IPS DF 6.9 (cell line): Measurements from ENCODE around the gene PCDHA3.
A peak's percentile ranks its signal among the peaks of the same experiment; 100 is the strongest.
"Not testable (repeated sequence)": the region's sequence is repeated elsewhere in the genome, so short reads cannot be mapped to it uniquely, and the experiment has no call there.

Experiments
- DNase-seq: peaks from one replicate; pipeline ENCODE4 v3.0.0-alpha.2; 2013; ENCODE audit warnings: low read depth, low spot score
- H3K27ac ChIP-seq: one replicate; pipeline ENCODE4 v1.5.1; 2013; ENCODE audit warnings: low read length, control low read depth
- H3K27me3 ChIP-seq: 2 replicates; pipeline ENCODE4 v1.6.1; 2013; ENCODE audit warnings: mild to moderate bottlenecking, low read length; ENCODE audit not compliant: control insufficient read depth, insufficient read depth
- H3K36me3 ChIP-seq: 2 replicates; pipeline ENCODE4 v1.6.1; 2013; ENCODE audit warnings: low read length; ENCODE audit not compliant: control insufficient read depth, insufficient read depth
- H3K4me1 ChIP-seq: 2 replicates; pipeline ENCODE4 v1.6.1; 2013; ENCODE audit warnings: low read length; ENCODE audit not compliant: control insufficient read depth, insufficient read depth
- H3K4me3 ChIP-seq: 2 replicates; pipeline ENCODE4 v1.5.1; 2013; ENCODE audit warnings: mild to moderate bottlenecking, low read length
- H3K9me3 ChIP-seq: 2 replicates; pipeline ENCODE4 v1.6.1; 2013; ENCODE audit warnings: low read length, inconsistent platforms; ENCODE audit not compliant: control insufficient read depth, insufficient read depth
- WGBS: extraction: QIAGEN DNeasy Blood & Tissue Kit; methylation state at CpG from one replicate; pipeline ENCODE4 v1.1.7; 2013; ENCODE audit warnings: mixed read lengths, missing lambda C conversion rate; ENCODE audit not compliant: insufficient read length, insufficient coverage; 5-methylcytosine and 5-hydroxymethylcytosine counted together

PCDHA3 gene

DNA sequence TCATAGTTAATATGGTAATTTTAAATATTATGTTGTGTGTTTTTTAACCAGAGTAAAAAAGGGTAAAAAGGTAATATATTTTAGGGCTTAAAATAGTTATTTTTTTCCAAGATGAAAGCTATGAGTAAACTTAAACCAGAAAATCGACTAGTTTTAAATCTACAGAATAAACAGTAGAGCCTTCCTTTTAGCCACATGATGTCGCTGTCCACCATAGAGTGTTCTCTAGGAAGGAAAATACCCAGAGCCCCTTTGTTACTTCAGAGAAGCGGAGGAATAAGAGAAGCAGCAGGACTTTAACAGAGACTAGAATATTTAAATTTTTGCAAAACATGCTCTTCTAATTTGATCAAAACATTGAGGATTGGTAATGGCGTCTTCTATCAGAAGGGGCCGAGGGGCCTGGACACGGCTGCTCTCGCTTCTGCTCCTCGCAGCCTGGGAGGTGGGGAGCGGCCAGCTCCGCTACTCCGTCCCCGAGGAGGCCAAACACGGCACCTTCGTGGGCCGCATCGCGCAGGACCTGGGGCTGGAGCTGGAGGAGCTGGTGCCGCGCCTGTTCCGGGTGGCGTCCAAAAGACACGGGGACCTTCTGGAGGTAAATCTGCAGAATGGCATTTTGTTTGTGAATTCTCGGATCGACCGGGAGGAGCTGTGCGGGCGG lies 6.1 kb upstream of the PCDHA3 start, which contains the start of gene PCDHA2:
Gene PCDHA2 (plus strand): TSS at position 258 of the 664 bp plus-strand sequence.
- no CpG with 5 or more reads among the region's 27 CpGs for WGBS

DNA sequence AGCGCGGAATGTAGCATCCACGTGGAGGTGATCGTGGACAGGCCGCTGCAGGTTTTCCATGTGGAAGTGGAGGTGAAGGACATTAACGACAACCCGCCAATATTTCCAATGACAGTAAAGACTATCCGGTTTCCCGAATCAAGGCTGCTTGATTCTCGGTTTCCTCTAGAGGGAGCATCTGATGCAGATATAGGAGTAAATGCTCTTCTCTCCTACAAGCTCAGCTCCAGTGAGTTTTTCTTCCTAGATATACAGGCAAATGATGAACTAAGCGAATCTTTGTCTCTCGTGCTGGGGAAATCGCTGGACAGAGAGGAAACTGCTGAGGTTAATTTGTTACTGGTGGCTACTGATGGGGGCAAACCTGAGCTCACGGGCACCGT lies 5.6 kb upstream of the PCDHA3 start:
- Histone ChIP-seq H3K27me3 (no peaks in the 10 kb centered on the region), H3K4me1 (no peaks in the 10 kb centered on the region), H3K36me3 (no peaks in the 10 kb centered on the region), H3K4me3 (peak overlapping the region; percentile 87; the same call in 1 of the 2 replicates), H3K27ac (no peak overlapping the region), H3K9me3 (no peaks in the 10 kb centered on the region)
- no CpG with 5 or more reads among the region's 15 CpGs for WGBS
- no peak for DNase-seq

More for the DNA sequence above, 6.1 kb upstream of the PCDHA3 start, which contains the start of gene PCDHA2:
- peak within 1 kb of the TSS; percentile 87 for H3K4me3 ChIP-seq
- no peaks in the 10 kb centered on the region for H3K4me1 ChIP-seq
- no peak within 1 kb of the TSS for H3K27ac ChIP-seq
- no peaks in the 10 kb centered on the region for H3K36me3 ChIP-seq
- no peaks in the 10 kb centered on the region for H3K9me3 ChIP-seq
- DNase-seq: no peak
- no peaks in the 10 kb centered on the region for H3K27me3 ChIP-seq

DNA sequence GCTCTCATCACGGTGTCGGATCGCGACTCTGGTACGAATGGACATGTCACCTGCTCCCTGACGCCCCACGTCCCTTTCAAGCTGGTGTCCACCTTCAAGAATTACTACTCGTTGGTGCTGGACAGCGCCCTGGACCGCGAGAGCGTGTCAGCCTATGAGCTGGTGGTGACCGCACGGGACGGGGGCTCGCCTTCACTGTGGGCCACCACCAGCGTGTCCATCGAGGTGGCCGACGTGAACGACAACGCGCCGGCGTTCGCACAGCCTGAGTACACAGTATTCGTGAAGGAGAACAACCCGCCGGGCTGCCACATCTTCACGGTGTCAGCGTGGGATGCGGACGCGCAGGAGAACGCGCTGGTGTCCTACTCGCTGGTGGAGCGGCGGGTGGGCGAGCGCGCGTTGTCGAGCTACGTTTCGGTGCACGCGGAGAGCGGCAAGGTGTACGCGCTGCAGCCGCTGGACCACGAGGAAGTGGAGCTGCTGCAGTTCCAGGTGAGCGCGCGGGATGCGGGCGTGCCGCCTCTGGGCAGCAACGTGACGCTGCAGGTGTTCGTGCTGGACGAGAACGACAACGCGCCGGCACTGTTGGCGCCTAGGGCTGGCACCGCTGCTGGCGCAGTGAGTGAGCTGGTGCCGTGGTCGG lies 4.7 kb upstream of the PCDHA3 start:
- not testable (repeated sequence) for H3K4me1 ChIP-seq, H3K27me3 ChIP-seq, H3K36me3 ChIP-seq, H3K27ac ChIP-seq, H3K9me3 ChIP-seq, DNase-seq, H3K4me3 ChIP-seq
- no CpG with 5 or more reads among the region's 72 CpGs for WGBS

DNA sequence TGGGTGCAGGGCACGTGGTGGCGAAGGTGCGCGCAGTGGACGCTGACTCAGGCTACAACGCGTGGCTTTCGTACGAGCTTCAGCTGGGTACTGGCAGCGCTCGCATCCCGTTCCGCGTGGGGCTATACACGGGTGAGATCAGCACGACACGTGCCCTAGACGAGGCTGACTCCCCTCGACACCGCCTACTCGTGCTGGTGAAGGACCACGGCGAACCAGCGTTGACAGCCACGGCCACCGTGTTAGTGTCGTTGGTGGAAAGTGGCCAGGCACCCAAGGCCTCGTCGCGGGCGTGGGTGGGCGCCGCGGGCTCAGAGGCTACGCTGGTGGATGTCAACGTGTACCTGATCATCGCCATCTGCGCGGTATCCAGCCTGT lies 4.2 kb upstream of the PCDHA3 start:
- Histone ChIP-seq H3K36me3 (no peaks in the 10 kb centered on the region), H3K4me3 (no peak overlapping the region), H3K4me1 (no peaks in the 10 kb centered on the region), H3K27me3 (no peaks in the 10 kb centered on the region), H3K27ac (no peak overlapping the region), H3K9me3 (no peaks in the 10 kb centered on the region)
- WGBS: no CpG with 5 or more reads among the region's 39 CpGs
- DNase-seq: no peak

DNA sequence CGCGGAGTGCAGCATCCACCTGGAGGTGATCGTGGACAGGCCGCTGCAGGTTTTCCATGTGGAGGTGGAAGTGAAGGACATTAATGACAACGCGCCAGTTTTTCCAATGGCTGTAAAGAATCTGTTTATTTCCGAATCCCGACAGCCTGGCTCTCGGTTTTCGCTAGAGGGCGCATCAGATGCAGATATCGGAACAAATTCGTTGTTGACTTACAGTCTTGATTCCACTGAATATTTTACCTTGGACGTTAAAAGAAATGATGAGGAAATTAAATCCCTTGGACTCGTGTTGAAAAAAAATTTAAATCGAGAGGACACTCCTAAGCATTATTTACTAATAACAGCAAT lies 611 bp downstream of the PCDHA3 start:
- H3K9me3 ChIP-seq: no peaks in the 10 kb centered on the region
- no CpG with 5 or more reads among the region's 16 CpGs for WGBS
- no peaks in the 10 kb centered on the region for H3K4me1 ChIP-seq
- H3K36me3 ChIP-seq: peaks cover 4% of the 10 kb centered on the region; the same call in 1 of the 2 replicates
- no peak overlapping the region for H3K27ac ChIP-seq
- peak overlapping the region; percentile 52; the same call in 1 of the 2 replicates for H3K4me3 ChIP-seq
- no peaks in the 10 kb centered on the region for H3K27me3 ChIP-seq
- DNase-seq: no peak

DNA sequence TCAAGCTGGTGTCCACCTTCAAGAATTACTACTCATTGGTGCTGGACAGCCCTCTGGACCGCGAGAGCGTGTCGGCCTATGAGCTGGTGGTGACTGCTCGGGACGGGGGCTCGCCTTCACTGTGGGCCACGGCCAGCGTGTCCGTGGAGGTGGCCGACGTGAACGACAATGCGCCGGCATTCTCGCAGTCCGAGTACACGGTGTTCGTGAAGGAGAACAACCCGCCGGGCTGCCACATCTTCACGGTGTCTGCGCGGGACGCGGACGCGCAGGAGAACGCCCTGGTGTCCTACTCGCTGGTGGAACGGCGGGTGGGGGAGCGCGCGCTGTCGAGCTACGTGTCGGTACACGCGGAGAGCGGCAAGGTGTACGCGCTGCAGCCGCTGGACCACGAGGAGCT lies 1.5 kb downstream of the PCDHA3 start:
- DNase-seq, H3K36me3 ChIP-seq, H3K27ac ChIP-seq, H3K27me3 ChIP-seq, H3K4me3 ChIP-seq, H3K4me1 ChIP-seq, H3K9me3 ChIP-seq: not testable (repeated sequence)
- no CpG with 5 or more reads among the region's 45 CpGs for WGBS

DNA sequence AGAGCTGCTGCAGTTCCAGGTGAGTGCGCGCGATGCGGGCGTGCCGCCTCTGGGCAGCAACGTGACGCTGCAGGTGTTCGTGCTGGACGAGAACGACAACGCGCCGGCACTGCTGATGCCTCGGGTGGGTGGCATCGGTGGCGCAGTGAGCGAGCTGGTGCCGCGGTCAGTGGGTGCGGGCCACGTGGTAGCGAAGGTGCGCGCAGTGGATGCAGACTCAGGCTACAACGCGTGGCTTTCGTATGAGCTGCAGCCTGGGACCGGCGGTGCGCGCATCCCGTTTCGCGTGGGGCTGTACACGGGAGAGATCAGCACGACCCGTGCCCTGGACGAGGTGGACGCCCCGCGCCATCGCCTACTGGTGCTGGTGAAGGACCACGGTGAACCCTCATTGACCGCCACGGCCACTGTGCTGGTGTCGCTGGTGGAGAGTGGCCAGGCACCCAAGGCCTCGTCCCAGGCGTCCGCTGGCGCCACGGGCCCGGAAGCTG lies 2.0 kb downstream of the PCDHA3 start:
- DNase-seq: no peak
- Histone ChIP-seq H3K9me3 (no peaks in the 10 kb centered on the region), H3K4me1 (no peaks in the 10 kb centered on the region), H3K4me3 (no peak overlapping the region), H3K27me3 (no peaks in the 10 kb centered on the region), H3K36me3 (peaks cover 4% of the 10 kb centered on the region; the same call in 1 of the 2 replicates), H3K27ac (no peak overlapping the region)
- WGBS: no CpG with 5 or more reads among the region's 53 CpGs

DNA sequence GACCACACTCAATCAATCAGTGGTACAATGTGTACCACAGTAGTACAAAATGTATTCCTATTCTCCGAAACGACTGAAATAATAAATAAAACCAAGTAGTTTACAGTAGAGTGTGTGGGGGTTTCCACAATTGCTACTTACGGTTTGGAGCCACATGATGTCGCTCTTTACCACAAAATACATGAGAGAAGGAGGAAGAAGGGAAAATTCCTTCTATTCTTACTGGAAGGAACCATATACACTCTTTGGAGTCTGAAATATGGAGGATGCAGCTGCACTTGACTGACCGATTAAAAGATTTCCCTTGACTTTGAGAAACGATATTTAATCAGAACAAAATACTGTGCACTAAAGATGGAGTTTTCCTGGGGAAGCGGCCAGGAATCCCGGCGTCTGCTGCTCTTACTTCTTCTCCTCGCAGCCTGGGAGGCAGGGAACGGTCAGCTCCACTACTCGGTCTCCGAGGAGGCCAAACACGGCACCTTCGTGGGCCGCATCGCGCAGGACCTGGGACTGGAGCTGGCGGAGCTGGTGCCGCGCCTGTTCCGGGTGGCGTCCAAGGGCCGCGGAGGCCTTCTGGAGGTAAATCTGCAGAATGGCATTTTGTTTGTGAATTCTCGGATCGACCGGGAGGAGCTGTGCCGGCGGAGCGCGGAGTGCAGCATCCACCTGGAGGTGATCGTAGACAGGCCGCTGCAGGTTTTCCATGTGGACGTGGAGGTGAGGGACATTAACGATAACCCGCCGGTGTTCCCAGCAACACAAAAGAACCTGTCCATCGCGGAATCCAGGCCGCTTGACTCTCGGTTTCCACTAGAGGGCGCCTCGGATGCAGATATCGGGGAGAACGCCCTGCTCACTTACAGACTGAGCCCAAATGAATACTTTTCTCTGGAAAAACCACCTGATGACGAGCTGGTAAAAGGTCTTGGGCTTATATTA lies 6.2 kb downstream of the PCDHA3 start, which contains the start of gene PCDHA4:
Gene PCDHA4 (plus strand): TSS at position 235 of the 942 bp plus-strand sequence.
- no CpG with 5 or more reads among the region's 47 CpGs for WGBS
- H3K36me3 ChIP-seq: peaks cover 4% of the 10 kb centered on the region; the same call in 1 of the 2 replicates
- DNase-seq: no peak
- no peak within 1 kb of the TSS for H3K27ac ChIP-seq
- peak within 1 kb of the TSS; percentile 74; the same call in 1 of the 2 replicates for H3K4me3 ChIP-seq
- H3K27me3 ChIP-seq: no peaks in the 10 kb centered on the region
- H3K4me1 ChIP-seq: no peaks in the 10 kb centered on the region
- no peaks in the 10 kb centered on the region for H3K9me3 ChIP-seq

DNA sequence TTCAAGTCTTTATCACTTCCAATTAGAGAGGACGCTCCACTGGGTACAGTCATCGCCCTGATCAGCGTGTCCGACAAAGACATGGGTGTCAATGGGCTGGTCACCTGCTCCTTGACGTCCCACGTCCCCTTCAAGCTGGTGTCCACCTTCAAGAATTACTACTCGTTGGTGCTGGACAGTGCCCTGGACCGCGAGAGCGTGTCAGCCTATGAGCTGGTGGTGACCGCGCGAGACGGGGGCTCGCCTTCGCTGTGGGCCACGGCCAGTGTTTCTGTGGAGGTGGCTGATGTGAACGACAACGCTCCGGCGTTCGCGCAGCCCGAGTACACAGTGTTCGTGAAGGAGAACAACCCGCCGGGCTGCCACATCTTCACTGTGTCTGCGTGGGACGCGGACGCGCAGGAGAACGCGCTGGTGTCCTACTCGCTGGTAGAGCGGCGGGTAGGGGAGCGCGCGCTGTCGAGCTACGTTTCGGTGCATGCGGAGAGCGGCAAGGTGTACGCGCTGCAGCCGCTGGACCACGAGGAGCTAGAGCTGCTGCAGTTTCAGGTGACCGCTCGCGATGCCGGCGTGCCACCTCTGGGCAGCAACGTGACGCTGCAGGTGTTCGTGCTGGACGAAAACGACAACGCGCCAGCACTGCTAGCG lies 7.5 kb downstream of the PCDHA3 start:
- H3K9me3 ChIP-seq, H3K36me3 ChIP-seq, H3K27me3 ChIP-seq, DNase-seq, H3K4me3 ChIP-seq, H3K27ac ChIP-seq, H3K4me1 ChIP-seq: not testable (repeated sequence)
- WGBS: no CpG with 5 or more reads among the region's 62 CpGs

DNA sequence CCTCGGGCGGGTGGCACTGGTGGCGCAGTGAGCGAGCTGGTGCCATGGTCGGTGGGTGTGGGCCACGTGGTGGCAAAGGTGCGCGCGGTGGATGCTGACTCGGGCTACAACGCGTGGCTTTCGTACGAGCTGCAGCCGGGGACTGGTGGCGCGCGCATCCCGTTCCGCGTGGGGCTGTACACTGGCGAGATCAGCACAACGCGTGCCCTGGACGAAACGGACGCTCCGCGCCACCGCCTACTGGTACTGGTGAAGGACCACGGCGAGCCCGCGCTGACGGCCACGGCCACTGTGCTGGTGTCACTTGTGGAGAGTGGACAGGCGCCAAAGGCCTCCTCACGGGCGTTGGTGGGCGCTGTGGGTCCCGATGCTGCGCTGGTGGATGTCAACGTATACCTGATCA lies 8.0 kb downstream of the PCDHA3 start:
- H3K4me3 ChIP-seq: no peak overlapping the region
- H3K27ac ChIP-seq: no peak overlapping the region
- no CpG with 5 or more reads among the region's 43 CpGs for WGBS
- H3K36me3 ChIP-seq: no peaks in the 10 kb centered on the region
- no peak for DNase-seq
- H3K4me1 ChIP-seq: no peaks in the 10 kb centered on the region
- no peaks in the 10 kb centered on the region for H3K9me3 ChIP-seq
- no peaks in the 10 kb centered on the region for H3K27me3 ChIP-seq
